Activated CD8-positive, alpha-beta T cell treated with anti-CD3 and anti-CD28 coated beads, Interleukin-2, amount 10 ng/mL, durations not matched to agents 7 days and 5 days (primary cell): Measurements from ENCODE around the gene TXLNB. TPM values are rescaled to one million over a fixed set of nuclear protein-coding genes. Genes with fewer than 3 reads are reported as not detected.
"Not testable (repeated sequence)": the region's sequence is repeated elsewhere in the genome, so short reads cannot be mapped to it uniquely, and the experiment has no call there.

Experiments
- ATAC-seq: fragments of 150-1000 bp; cut with Tn5 transposase; one replicate; pipeline ENCODE4 v1.10.0; 2021; ENCODE audit warnings: moderate library complexity
- CTCF ChIA-PET: fragments of 350-600 bp; sonication (Branson Sonifier 250); formaldehyde crosslinking; loops from one replicate; lab custom pipeline; 2021; ENCODE audit warnings: antibody characterized with exemption; lab: Charles Lee
- POLR2A ChIA-PET: fragments of 350-600 bp; sonication (Branson Sonifier 250); formaldehyde crosslinking; loops from one replicate; lab custom pipeline; 2021; ENCODE audit warnings: antibody characterized with exemption; lab: Charles Lee
- DNase-seq: peaks from one replicate; pipeline ENCODE4 v3.0.0-alpha.2; 2020
- H3K27ac Mint-ChIP-seq: one replicate; pipeline ENCODE4 v1.8.0; 2021; ENCODE audit warnings: mild to moderate bottlenecking, mixed read lengths
- H3K27me3 Mint-ChIP-seq: one replicate; pipeline ENCODE4 v1.8.0; 2021; ENCODE audit warnings: low read depth, mixed read lengths
- H3K36me3 Mint-ChIP-seq: one replicate; pipeline ENCODE4 v1.8.0; 2021; ENCODE audit warnings: low read depth, mixed read lengths
- H3K4me1 Mint-ChIP-seq: one replicate; pipeline ENCODE4 v1.8.0; 2021; ENCODE audit warnings: low read depth, mixed read lengths
- H3K4me3 Mint-ChIP-seq: one replicate; pipeline ENCODE4 v1.8.0; 2021; ENCODE audit warnings: mild to moderate bottlenecking, mixed read lengths
- H3K9me3 Mint-ChIP-seq: one replicate; pipeline ENCODE4 v1.8.0; 2022; ENCODE audit warnings: mixed read lengths; ENCODE audit not compliant: insufficient read depth
- total RNA-seq, 2 experiments: library from RNA; stranded (reverse); gene quantifications; one replicate each; pipeline ENCODE4 v1.2.3, GENCODE V29; 2021

TXLNB gene
- total RNA-seq, 2 experiments from 2014 or later: 0.37 to 0.65 TPM

DNA sequence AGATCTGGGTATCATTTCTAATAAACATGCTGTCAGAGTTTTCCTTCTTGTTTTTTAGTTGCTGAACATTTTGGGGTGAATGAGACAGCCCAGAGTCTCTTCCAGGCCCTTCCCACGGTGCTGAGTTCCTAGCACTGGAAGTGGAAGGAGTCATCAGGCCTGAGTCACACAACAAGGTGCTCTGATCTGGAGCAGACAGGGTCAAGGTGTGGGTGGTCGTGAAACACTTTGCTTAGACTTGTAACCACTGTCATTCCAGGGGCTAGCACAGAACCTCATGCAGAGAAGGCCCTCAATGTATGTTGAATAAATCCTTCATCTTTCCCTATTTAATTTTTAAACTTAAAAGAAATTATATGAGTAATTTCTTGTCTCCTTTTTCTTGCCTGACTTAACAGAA is 60.6 kb downstream of the TXLNB start:
- H3K4me1 Mint-ChIP-seq: no peaks in the 10 kb centered on the region
- no peaks in the 10 kb centered on the region for H3K36me3 Mint-ChIP-seq
- ChIA-PET CTCF (interaction anchor here (0.5 to 3.0 kb wide), 8 partner anchors 12 to 415 kb away, joined by 3 to 23 read pairs (median 4); no protein-coding TSS in a partner anchor), POLR2A (interaction anchor here (1.1 kb wide), 1 partner anchor 61 kb away, joined by 4 read pairs; the partner anchor contains the start of gene TXLNB)
- no peak overlapping the region for H3K4me3 Mint-ChIP-seq
- H3K9me3 Mint-ChIP-seq: no peaks in the 10 kb centered on the region
- H3K27me3 Mint-ChIP-seq: no peaks in the 10 kb centered on the region
- ATAC-seq (no peak), DNase-seq (no peak)
- no peak overlapping the region for H3K27ac Mint-ChIP-seq

DNA sequence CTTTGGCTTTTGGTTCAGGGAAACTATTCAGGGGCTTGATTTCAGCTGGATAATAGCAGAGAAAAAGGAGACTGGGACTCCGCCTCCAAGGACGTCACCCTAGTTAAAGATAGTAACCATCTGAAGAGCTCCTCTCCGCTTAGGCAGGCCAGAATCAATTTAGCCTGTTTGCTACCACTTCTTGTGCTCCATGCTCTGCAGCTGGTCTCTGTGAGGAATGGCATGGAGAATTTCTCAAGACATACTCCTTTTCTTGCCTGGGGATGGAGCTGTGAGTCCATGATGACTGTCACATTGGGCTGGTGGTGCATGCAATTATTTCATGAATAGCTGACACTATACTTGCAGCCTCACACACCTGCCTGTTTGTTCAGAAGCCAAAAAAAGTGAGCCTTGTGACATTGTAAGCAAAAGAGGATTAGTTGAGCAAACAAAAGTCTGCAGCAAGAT is 61.4 kb downstream of the TXLNB start:
- no peak for ATAC-seq
- Mint-ChIP-seq H3K9me3 (no peaks in the 10 kb centered on the region), H3K36me3 (no peaks in the 10 kb centered on the region), H3K27ac (no peak overlapping the region), H3K27me3 (no peaks in the 10 kb centered on the region), H3K4me3 (no peak overlapping the region), H3K4me1 (no peaks in the 10 kb centered on the region)
- POLR2A ChIA-PET: interaction anchor here (1.1 kb wide), 1 partner anchor 61 kb away, joined by 4 read pairs; the partner anchor contains the start of gene TXLNB
- CTCF ChIA-PET: interaction anchor here (0.7 to 3.0 kb wide), 8 partner anchors 11 to 414 kb away, joined by 3 to 23 read pairs (median 4); no protein-coding TSS in a partner anchor
- no peak for DNase-seq

DNA sequence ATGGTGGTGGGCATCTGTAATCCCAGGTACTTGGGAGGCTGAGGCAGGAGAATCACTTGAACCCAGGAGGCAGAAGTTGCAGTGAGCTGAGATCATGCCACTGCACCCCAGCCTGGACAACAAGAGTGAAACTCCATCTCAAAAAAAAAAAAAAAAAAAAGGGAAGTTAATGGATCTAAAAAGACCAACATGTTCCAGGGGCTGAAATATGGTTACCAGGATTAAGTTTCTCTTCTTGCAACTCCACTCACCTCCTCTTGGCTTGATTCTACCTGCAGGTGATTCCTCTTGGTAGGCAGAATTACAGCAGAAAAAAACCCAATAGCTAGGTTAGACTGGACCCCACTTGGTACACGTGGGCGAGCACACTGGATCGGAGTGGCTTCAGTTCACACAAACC is 63.4 kb downstream of the TXLNB start:
- H3K27me3 Mint-ChIP-seq, H3K9me3 Mint-ChIP-seq, H3K36me3 Mint-ChIP-seq, ATAC-seq, H3K4me1 Mint-ChIP-seq, H3K4me3 Mint-ChIP-seq, H3K27ac Mint-ChIP-seq, DNase-seq, POLR2A ChIA-PET: not testable (repeated sequence)
- CTCF ChIA-PET: interaction anchor here (2.8 to 3.0 kb wide), 2 partner anchors 9 to 136 kb away, joined by 22 to 23 read pairs; no protein-coding TSS in a partner anchor

DNA sequence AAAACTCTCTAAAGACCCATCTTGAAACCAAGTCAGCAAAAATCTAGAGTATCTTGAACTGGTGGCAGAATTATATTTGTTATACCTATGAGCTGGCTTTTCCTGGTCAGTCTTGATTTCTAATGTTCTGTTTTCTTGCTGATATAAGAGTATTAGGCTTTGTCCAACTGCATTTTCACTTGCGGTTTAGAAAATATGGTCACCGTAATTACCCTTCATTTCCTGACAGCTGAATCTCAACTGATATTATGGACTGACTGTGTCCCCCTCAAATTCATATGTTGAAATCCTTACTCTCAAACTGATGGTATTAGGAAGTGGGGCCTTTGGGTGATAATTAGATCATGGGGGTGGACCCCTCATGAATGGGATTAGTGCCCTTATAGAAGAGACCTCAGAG is 72.1 kb downstream of the TXLNB start:
- H3K27ac Mint-ChIP-seq: peak overlapping the region; percentile 69
- no peaks in the 10 kb centered on the region for H3K9me3 Mint-ChIP-seq
- CTCF ChIA-PET: interaction anchor here (0.6 to 7.2 kb wide), 59 partner anchors 10 to 403 kb away, joined by 3 to 177 read pairs (median 5); partner anchors contain the start of genes CITED2 and TXLNB
- H3K4me3 Mint-ChIP-seq: no peak overlapping the region
- no peaks in the 10 kb centered on the region for H3K36me3 Mint-ChIP-seq
- POLR2A ChIA-PET: interaction anchor here (1.2 to 1.5 kb wide), 3 partner anchors 71 to 155 kb away, joined by 4 read pairs; partner anchors contain the start of genes CITED2 and TXLNB
- no peaks in the 10 kb centered on the region for H3K27me3 Mint-ChIP-seq
- no peak for ATAC-seq
- peaks cover 10% of the 10 kb centered on the region for H3K4me1 Mint-ChIP-seq
- DNase-seq: no peak

DNA sequence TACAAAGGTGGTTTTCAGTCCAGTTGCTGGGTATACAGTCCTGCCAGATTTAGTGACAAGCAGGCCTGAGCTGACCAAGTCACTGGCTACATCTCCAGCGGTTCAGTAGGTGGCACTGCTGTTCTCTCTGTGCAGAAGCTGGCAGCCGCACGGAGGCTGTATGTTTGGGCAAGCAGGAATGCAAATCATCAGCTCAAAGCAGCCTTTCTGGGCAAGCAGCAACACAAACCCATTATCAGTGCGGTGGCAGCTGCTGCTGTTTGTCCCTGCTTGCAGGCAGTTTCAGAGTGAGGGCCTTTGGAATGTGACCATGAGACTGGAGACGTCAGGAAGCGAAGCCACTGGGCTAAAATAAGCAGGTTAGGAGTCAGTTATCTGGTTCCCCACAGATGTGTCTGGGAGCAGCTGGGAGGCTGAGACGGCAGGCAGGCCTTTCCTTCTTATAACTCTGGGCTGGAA is 72.5 kb downstream of the TXLNB start:
- Mint-ChIP-seq H3K36me3 (no peaks in the 10 kb centered on the region), H3K4me1 (peaks cover 10% of the 10 kb centered on the region), H3K27me3 (no peaks in the 10 kb centered on the region), H3K9me3 (no peaks in the 10 kb centered on the region), H3K4me3 (no peak overlapping the region), H3K27ac (peak overlapping the region; percentile 69)
- ChIA-PET POLR2A (interaction anchor here (0.7 to 1.5 kb wide), 4 partner anchors 71 to 155 kb away, joined by 3 to 4 read pairs (median 4); partner anchors contain the start of genes CITED2 and TXLNB), CTCF (interaction anchor here (0.6 to 7.2 kb wide), 59 partner anchors 10 to 403 kb away, joined by 3 to 177 read pairs (median 5); partner anchors contain the start of genes CITED2 and TXLNB)
- DNase-seq: peak; percentile 81
- peak; percentile 99 for ATAC-seq

DNA sequence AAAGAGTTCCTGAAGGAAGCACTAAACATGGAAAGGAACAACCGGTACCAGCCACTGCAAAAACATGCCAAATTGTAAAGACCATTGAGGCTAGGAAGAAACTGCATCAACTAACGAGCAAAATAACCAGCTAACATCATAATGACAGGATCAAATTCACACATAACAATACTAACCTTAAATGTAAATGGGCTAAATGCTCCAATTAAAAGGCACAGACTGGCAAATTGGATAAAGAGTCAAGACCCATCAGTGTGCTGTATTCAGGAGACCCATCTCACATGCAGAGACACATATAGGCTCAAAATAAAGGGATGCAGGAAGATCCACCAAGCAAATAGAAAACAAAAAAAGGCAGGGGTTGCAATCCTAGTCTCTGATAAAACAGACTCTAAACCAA is 79.3 kb downstream of the TXLNB start:
- ATAC-seq, H3K4me1 Mint-ChIP-seq, CTCF ChIA-PET, POLR2A ChIA-PET, DNase-seq, H3K27ac Mint-ChIP-seq, H3K4me3 Mint-ChIP-seq, H3K27me3 Mint-ChIP-seq: not testable (repeated sequence)
- Mint-ChIP-seq H3K9me3 (peaks cover 19% of the 10 kb centered on the region), H3K36me3 (peaks cover 22% of the 10 kb centered on the region)

DNA sequence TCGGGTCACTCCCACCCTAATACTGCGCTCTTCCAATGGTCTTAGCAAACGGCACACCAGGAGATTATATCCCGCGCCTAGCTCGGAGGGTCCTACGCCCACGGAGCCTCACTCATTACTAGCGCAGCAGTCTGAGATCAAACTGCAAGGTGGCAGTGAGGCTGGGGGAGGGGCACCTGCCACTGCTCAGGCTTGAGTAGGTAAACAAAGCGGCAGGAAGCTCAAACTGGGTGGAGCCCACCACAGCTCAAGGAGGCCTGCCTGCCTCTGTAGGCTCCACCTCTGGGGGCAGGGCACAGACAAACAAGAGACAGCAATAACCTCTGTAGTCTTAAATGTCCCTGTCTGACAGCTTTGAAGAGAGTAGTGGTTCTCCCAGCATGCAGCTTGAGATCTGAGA is 81.0 kb downstream of the TXLNB start:
- CTCF ChIA-PET: interaction anchor here (3.4 kb wide), 1 partner anchor 9 kb away, joined by 14 read pairs; no protein-coding TSS in a partner anchor
- H3K27me3 Mint-ChIP-seq, POLR2A ChIA-PET, H3K4me1 Mint-ChIP-seq, ATAC-seq, H3K4me3 Mint-ChIP-seq, H3K27ac Mint-ChIP-seq: not testable (repeated sequence)
- DNase-seq: peak; percentile 45
- peaks cover 30% of the 10 kb centered on the region for H3K9me3 Mint-ChIP-seq
- H3K36me3 Mint-ChIP-seq: peaks cover 22% of the 10 kb centered on the region

DNA sequence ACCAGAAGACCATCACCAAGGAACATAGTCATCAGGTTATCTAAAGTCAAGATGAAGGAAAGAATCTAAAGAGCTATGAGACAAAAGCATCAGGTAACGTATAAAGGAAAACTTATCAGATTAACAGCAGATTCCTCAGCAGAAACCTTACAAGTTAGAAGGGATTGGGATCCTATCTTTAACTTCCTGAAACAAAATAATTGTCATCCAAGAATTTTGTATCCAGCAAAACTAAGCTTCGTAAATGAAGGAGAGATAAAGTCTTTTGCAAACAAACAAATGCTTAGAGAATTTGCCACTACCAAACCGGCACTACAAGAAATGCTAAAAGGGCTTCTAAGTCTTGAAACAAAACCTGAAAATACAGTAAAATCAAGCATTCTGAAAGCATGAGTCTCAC is 86.0 kb downstream of the TXLNB start:
- Mint-ChIP-seq H3K4me3 (no peak overlapping the region), H3K4me1 (peaks cover 7% of the 10 kb centered on the region), H3K9me3 (peaks cover 33% of the 10 kb centered on the region), H3K27ac (no peak overlapping the region), H3K36me3 (peaks cover 24% of the 10 kb centered on the region), H3K27me3 (no peaks in the 10 kb centered on the region)
- ATAC-seq: no peak
- ChIA-PET POLR2A (no interaction called here), CTCF (interaction anchor here (0.7 to 2.7 kb wide), 4 partner anchors 14 to 159 kb away, joined by 3 to 8 read pairs (median 4); no protein-coding TSS in a partner anchor)
- DNase-seq: no peak

DNA sequence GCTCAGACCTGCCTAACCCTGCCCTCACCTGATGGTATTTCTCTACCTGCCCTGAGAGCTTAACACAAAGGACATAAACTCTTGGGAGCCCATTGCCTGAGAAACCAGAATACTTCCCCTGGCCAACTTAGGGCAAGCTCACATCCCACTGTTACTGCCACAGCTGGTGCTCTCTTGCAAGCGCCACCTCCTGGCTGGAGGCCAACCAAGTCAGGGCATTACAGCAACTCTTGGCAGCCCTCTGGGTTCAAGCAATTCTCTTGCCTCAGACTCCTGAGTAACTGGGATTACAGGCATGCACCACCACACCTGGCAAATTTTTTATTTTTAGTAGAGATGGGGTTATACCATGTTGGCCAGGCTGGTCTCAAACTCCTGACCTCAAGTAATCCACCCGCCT is 86.8 kb downstream of the TXLNB start:
- H3K4me3 Mint-ChIP-seq: no peak overlapping the region
- H3K4me1 Mint-ChIP-seq: no peaks in the 10 kb centered on the region
- peaks cover 17% of the 10 kb centered on the region for H3K36me3 Mint-ChIP-seq
- ATAC-seq (no peak), DNase-seq (no peak)
- no peaks in the 10 kb centered on the region for H3K27me3 Mint-ChIP-seq
- peaks cover 33% of the 10 kb centered on the region for H3K9me3 Mint-ChIP-seq
- CTCF ChIA-PET: interaction anchor here (1.2 to 2.7 kb wide), 3 partner anchors 14 to 160 kb away, joined by 4 to 8 read pairs (median 4); no protein-coding TSS in a partner anchor
- POLR2A ChIA-PET: interaction anchor here (1.5 kb wide), 1 partner anchor 168 kb away, joined by 3 read pairs; no protein-coding TSS in a partner anchor
- no peak overlapping the region for H3K27ac Mint-ChIP-seq

DNA sequence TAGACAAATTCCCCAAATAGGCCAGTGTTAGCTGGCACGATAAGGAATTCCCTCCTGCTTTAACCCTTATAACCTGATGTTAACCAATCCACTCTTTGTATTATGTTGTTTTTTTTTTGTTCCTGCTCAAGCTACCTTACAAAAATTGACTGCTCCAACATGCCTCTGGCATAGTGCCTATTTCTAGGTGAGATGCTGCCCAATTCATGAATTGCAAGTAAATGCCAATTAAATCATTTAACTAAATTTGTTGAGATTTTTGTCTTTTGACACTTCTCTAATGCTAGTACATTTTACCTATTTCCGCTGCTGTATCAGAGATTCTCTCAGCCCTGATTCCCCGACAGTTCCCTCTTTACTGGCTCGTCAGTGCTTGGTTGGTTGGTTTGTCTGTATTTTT is 90.4 kb downstream of the TXLNB start:
- no peaks in the 10 kb centered on the region for H3K4me1 Mint-ChIP-seq
- H3K36me3 Mint-ChIP-seq: peaks cover 2% of the 10 kb centered on the region
- peaks cover 16% of the 10 kb centered on the region for H3K9me3 Mint-ChIP-seq
- ATAC-seq: no peak
- no peaks in the 10 kb centered on the region for H3K27me3 Mint-ChIP-seq
- POLR2A ChIA-PET: interaction anchor here (1.2 kb wide), 1 partner anchor 89 kb away, joined by 3 read pairs; no protein-coding TSS in a partner anchor
- H3K4me3 Mint-ChIP-seq: no peak overlapping the region
- CTCF ChIA-PET: interaction anchor here (1.2 to 1.6 kb wide), 2 partner anchors 18 to 76 kb away, joined by 3 to 4 read pairs; no protein-coding TSS in a partner anchor
- no peak overlapping the region for H3K27ac Mint-ChIP-seq
- no peak for DNase-seq

DNA sequence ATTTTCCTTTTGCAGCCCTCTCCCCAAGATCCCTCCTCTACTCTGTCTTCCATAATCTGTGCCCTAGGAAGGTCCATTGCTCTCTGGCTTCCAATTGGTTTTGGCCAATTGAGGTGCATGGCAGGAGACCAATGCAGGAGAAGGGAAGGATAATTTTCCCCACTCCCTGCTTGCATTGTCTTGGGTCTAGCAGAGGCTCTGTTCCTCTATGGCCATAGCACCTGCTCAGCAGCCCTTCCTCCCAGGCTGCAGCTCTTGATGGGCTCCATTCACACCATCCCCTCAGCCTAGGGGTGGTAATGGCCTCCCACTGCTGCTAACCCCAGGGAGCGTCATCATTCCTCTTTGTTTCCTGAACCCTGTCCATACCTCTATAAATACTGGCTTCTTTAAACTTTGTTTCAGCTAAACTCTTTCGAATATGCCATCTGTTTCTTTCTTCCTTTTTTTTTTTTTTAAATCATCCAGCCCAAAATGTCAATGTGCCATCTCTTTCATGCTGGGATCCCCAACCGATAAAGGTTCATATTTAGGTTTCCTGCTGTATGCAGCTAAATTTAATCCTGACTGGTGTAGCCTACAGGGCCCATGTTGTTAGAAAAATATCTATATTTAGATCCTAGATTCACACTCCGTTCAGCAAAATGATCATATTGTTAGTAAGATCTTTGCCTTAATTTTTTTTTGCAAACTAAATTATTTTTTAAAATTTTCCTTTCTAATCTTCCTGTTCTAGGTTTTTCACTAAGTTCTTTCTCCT is 93.1 kb downstream of the TXLNB start:
- Mint-ChIP-seq H3K27ac (no peak overlapping the region), H3K27me3 (no peaks in the 10 kb centered on the region), H3K9me3 (peaks cover 10% of the 10 kb centered on the region), H3K4me1 (no peaks in the 10 kb centered on the region), H3K36me3 (no peaks in the 10 kb centered on the region), H3K4me3 (no peak overlapping the region)
- ChIA-PET POLR2A (no interaction called here), CTCF (interaction anchor here (1.5 kb wide), 1 partner anchor 166 kb away, joined by 5 read pairs; no protein-coding TSS in a partner anchor)
- DNase-seq: no peak
- no peak for ATAC-seq
